HG03432 (cell line): ENCODE results near the gene CBLIF.
"Not testable (repeated sequence)": the region's sequence is repeated elsewhere in the genome, so short reads cannot be mapped to it uniquely, and the experiment has no call there.

Experiments
- ATAC-seq: cut with Tn5 transposase; IDR thresholded peaks from one replicate; pipeline ENCODE4 v1.9.1; 2021; ENCODE audit warnings: mild to moderate bottlenecking, moderate library complexity; ENCODE audit not compliant: unreplicated experiment

CBLIF gene

DNA sequence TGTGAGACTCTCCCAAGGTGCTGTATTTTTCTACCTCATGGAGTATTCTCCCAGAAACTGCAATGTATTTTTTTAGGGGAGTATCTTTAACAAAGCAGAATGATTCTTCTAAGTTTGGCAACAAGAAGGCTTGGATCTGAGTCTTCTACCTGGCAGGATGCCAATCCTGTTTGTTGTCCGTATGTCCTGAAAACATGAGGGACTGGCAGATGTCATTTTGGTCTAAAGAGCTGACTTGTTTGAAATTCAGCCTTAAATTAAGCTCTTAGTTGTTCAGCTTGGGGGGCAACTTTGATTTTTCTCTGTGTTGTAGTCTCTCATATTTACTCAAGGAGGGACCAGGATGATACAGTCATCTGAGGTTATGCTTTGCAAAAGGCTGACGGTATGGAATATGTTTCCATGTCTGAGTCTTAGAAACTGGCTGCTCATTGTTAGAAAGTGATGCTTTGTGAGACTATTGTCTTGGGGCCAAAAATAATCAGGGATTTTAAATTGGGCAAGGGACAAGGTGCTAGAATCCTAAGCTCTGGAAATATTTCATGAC is 44.1 kb downstream of the CBLIF start:
- no peak for ATAC-seq

- ATAC-seq = no peak
Measured at GRCh38 chr11:59800390-59801025, 44.8 kb downstream of the CBLIF start.

DNA sequence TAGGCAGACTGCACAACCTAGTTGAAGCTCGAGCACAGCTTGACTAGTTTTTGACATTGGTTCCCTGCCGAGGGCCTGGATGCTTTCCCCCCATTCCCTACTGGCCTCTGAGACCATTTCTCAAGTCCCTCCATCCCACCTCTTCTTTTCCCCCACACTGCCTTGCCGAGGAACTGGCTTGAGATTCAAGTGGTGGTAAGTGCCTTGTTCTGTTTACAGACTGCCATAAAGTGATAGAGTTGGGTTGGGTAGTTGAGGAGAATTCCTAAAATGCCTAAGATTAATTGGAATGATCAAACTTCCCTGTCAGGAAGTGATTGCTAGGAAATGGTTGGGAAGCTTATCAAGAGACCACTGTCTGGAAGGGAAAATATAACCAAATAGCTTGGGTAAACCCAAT is 50.9 kb downstream of the CBLIF start:
- no peak for ATAC-seq

DNA sequence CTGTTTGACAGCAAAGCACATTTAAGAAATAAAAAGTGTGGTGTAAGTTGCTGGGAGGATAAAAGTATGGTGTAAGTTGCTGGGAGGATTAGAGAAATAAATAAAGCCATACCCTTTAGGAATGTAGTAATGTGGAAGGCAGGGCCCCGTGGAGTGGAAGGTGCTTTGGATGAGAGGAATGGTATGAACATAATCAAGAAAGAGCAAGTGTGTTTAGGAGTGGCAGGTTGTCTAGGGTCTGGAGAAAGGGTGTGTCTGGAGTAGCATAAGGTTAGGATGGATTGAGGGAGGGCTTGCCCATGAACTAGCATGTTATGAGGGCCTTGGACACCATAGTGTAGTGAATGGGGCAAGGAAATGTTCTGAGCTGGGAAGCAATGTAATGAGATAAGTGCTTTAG is 52.8 kb downstream of the CBLIF start:
- no peak for ATAC-seq

DNA sequence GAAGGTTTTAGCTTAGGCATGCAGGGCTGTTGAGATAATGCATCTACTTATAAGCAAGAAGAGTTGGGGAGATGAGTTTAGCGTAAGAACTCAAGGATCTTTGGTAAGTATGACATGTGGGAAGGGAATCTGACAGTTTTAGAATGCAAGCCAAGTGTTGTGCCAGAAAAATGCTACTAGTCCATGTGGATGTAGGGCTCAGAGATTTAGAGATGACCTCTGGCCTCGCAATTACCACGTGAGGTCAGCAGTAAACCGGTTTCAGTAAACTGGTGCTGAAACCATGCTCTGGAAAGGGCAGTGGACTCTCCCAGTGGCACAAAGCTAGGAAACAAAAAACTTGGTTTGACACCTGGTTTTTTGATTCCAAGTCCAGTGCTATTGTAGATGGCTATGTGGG is 53.7 kb downstream of the CBLIF start:
- no peak for ATAC-seq

DNA sequence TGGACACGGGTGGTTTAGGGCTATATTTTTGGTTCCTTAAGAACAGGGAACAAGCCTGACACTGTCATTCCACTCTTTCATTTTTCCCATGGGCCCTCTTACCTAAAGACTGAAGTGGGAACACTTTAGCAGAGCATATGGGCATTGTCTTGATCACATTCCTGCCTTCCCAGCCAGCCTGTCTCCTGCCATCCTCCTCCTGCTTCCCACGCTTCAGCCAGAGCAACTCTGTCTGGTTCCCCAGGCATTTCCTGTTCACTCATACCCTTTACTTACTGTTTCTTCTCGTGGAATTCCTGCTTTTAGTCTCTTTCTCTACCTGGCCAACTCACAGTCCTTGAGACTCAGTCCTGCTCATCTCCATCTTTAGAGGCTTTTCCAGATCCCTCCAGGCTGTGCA is 57.5 kb downstream of the CBLIF start:
- no peak for ATAC-seq

GRCh38 chr11:59787255-59787588 is 58.1 kb downstream of the CBLIF start:
- no peak for ATAC-seq

GRCh38 chr11:59785818-59786217 is 59.5 kb downstream of the CBLIF start:
- no peak for ATAC-seq

DNA sequence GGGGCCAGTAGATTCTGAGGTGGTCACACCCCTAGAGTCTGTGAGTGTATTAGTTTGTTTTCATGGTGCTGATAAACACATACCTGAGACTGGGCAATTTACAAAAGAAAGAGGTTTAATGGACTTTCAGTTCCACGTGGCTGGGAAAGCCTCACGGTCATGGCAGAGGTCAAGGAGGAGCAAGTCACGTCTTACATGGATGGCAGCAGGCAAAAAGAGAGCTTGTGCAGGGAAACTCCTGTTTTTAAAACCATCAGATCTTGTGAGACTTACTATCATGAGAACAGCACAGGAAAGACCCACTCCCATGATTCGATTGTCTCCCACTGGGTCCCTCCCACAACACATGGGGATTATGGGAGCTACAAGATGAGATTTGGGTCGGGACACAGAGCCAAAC is 60.9 kb downstream of the CBLIF start:
- ATAC-seq = not testable (repeated sequence)

DNA sequence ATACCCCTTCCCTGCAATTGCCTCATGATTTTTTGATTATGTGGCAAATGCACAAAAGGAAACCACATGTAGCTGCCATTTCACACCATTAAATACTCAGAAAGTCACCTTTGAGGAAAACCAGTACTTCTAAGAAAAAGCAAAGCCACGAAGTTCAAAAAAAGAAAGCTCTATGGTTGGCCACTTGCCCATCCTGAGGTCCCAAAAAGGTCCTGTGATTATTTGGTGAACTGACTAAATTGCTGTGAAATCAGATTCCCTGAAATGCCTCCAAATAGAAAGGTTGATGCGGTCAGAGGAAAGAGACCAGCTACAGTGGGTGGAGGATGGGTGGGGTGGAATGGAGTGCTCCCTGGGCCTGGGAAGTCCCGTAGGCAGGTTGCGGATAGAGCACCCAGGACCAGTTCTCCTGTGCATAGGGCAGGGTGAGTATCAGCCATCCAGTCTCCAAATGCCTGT is 61.6 kb downstream of the CBLIF start:
- ATAC-seq = no peak

DNA sequence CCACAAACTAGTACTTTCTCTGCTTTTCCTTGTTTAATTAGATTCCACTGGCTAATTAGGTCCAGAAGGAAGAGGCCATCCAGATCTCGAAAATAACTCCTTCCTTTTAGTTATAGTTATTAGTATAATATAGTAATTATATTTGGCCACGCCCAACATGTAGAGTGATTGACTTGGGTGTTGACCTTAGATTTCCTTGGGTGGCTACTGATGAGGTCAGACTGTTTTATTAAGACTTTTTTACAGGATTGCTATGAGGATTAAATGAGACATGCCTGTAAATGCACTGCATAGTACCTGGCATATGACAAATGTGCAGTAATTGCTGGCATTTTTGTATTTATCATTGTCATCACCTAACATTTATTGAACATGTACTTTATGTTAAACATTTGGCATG is 63.2 kb downstream of the CBLIF start:
- no peak for ATAC-seq

- ATAC-seq = no peak
Measured at GRCh38 chr11:59779487-59779886, 65.8 kb downstream of the CBLIF start.
